Hepatocyte (in vitro differentiated cells): ENCODE results near the gene TSPEAR.

ENCODE experiments used
- EZH2phosphoT487 ChIP-seq: fragments of 200-600 bp; sonication (generic); IDR thresholded peaks from one replicate; pipeline ENCODE4 v1.6.1; 2018; ENCODE audit warnings: antibody characterized with exemption, mild to moderate bottlenecking, low read depth, moderate library complexity; ENCODE audit not compliant: unreplicated experiment, severe bottlenecking
- TF ChIP-seq, protein P1 (sequence below): fragments of 200-600 bp; sonication (generic); IDR thresholded peaks from 2 replicates; pipeline ENCODE4 v1.5.1; 2016; ENCODE audit warnings: antibody characterized with exemption, mild to moderate bottlenecking; ENCODE audit not compliant: poor library complexity

DNA sequence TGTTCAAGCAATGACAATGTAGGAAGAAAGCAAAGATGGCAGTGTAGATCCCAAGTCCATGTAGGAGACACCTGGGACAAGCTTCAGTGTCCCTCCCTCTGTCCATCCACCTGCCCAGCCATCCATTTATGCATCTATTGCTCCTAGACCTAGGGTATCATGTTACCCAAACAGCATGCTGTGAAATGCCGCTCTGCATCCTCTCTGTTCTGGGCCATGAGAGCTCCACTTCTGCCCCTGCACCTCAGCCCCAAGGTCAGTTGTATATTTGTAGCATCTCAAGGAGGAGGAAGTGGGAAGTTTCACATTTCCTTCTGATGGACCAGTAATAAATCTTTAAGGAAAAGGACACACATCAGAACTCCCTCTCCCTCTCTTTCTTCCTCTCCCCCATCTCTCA lies 27.9 kb upstream of the TSPEAR start:
- TF ChIP-seq, protein P1, sequence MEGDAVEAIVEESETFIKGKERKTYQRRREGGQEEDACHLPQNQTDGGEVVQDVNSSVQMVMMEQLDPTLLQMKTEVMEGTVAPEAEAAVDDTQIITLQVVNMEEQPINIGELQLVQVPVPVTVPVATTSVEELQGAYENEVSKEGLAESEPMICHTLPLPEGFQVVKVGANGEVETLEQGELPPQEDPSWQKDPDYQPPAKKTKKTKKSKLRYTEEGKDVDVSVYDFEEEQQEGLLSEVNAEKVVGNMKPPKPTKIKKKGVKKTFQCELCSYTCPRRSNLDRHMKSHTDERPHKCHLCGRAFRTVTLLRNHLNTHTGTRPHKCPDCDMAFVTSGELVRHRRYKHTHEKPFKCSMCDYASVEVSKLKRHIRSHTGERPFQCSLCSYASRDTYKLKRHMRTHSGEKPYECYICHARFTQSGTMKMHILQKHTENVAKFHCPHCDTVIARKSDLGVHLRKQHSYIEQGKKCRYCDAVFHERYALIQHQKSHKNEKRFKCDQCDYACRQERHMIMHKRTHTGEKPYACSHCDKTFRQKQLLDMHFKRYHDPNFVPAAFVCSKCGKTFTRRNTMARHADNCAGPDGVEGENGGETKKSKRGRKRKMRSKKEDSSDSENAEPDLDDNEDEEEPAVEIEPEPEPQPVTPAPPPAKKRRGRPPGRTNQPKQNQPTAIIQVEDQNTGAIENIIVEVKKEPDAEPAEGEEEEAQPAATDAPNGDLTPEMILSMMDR: no peak
- no peak for TF ChIP-seq EZH2phosphoT487
